HG03039 (cell line): Measurements from ENCODE around the gene SGCD.
A peak's percentile ranks its signal among the peaks of the same experiment; 100 is the strongest.

Experiments
- ATAC-seq: cut with Tn5 transposase; IDR thresholded peaks from one replicate; pipeline ENCODE4 v1.9.1; 2021; ENCODE audit warnings: mild to moderate bottlenecking, moderate library complexity; ENCODE audit not compliant: unreplicated experiment

The SGCD gene

DNA sequence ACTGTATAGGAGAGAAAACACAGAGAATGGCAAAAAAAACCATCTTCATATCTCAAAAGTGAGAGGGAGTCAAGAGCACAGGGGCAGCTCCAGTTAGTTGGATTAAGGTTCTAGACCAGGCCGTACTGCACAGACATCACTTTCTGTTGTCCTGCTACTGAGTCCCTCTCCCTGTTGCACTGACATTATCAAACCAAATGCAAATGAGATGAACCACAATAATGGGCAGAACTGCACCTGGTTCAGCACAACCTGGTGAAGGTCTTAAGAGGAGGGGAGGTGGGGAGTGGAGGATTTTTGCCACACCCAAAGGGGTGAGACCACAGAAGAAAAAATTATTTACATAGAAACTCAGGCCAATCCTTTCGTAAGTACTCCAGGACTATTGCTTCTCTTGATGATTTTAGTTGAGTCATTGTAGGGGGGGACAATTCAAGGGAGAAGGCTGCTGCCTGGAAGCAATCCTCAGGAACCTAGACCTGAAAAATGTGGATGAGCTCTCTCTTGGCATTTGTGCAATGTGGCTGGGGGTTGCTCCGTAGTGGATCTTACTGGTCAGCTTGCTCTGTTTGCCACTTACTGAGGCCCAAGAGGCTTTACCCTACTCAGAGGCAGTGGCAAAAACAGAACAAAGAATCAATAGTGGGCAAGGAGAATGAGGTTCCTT lies 428.6 kb downstream of the SGCD start:
- ATAC-seq = no peak

DNA sequence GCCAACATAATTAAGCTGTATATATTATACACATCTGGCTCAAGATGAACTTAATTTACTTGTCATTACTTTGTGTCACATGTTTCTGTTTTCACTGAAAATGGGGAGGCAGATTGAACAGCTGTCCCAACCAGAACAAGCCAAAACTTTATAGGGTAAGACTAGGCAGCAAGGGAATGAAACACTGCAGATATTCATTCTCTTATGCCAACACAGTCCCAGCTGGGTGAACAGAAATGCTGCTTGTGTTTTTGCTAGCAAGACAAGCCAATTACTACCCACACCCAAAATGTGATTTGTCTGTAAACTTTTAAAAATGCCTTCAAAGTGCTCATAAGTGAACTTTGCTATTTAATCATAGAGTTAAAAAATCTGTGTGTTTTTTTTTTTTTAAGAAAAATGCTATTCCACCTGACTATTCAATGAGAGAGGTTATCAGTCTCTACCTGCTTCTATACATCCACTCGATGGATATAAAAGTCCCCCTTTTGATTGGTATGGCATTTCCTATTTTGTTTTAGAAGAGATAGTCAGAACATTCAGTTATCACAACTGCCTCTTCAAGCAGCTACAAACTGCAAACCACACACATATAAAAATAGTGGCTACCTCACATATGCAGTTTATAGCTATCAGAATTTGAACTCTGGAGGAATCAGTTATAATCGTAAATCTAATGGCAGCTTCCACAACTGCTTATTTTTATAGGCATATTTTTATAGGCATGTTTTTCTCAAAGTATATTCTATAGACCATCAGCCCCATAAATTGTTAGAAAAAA lies 431.2 kb downstream of the SGCD start:
- ATAC-seq = no peak

DNA sequence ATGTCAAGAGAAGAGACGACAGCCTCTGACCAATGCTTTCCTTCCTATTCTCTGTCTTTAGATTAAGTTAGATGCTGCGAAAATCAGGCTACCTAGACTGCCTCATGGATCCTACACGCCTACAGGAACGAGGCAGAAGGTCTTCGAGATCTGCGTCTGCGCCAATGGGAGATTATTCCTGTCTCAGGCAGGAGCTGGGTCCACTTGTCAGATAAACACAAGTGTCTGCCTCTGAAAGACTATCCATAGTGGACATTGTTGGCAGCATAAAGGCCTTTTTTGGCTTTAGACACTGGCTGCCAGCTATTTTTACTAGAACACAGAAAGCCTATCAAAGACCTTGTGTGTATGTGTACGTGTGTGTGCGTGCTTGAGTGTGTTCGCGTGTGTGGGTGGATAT lies 432.2 kb downstream of the SGCD start:
- ATAC-seq = no peak

GRCh38 chr5:156762771-156763170 lies 435.8 kb downstream of the SGCD start:
- no peak for ATAC-seq

DNA sequence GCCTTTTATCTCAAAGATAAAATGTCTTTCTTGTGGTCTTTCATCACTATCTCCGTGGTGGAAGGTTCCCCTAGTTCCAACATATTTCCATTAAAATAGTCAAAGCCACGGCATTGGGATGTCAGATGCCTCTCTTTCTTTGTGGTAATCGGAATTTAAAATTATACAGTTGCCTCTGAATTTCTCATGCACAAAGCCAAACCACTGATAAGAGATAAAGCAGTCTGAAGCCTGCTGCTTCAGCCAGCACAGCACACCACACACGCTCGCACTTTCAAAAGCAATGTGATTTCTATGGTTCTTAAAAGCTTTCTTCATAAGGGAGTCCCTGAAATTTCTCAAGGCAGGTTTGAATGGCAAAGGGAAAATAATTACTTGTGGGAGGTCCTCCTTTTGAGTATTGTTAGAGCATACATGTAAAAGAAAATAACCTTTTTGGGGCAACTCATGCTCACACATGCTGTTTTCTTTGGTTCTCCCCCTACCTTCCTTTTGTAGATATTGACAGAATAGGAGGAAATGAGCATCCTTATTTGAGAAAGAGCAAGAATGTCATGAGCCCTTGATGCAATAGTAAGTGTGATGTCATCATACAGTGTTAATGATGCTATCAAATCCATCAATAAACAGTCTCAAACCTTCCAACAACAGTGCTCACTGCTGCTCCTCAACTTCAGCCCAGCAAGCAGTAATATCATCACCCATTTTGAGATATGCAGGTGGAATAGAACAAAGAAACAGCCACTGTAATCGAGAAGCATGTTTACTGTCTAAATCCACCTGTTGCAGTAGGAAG lies 437.4 kb downstream of the SGCD start:
- ATAC-seq = no peak

- no peak for ATAC-seq
Observed at GRCh38 chr5:156774273-156774672, 447.3 kb downstream of the SGCD start.

DNA sequence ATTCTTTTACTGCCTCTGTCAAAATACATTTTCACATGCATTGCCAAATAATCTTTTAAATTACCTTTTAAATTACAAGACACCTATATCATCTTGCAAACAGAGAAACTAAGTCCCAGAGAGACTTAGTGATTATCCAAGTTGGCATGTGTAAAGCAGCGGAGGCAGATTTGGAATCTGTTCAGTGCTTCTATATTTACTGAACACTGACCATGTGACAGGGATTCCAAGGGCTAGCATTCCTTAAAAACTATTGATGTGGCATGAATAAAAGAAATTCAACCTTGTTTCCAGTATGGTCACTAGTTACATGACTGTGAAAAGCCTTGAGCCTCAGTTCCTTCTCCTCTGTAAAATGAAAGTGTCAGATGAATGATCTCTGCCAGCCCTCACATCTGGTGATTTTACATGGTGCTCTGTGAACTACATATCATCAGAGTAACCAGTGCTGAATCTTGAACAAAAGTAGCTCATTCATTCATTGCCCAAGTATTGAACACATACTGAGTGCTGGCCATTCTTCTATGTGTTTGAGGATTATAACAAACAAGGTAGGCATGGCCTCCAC lies 451.3 kb downstream of the SGCD start:
- ATAC-seq = no peak

- no peak for ATAC-seq
Observed at GRCh38 chr5:156778752-156779151, 451.8 kb downstream of the SGCD start.

DNA sequence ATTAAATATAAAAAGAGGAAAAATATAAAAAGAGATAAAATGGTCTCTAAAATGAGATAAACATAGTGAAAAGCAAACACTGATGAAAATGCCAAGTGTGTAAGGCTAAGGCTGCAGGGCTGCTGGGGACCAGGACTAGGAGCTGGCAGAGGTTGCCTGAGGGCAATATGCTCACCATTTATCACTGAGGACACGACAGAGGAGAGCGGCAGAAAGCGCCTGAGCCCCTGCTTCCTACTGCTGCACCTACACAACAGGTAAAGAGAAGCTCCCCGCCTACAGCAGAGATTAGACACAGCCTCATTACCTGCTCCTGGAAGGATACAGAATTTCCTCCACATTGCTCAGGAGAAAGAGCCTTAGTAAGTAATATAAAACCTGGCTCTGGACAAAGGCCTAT lies 452.5 kb downstream of the SGCD start:
- ATAC-seq = no peak

DNA sequence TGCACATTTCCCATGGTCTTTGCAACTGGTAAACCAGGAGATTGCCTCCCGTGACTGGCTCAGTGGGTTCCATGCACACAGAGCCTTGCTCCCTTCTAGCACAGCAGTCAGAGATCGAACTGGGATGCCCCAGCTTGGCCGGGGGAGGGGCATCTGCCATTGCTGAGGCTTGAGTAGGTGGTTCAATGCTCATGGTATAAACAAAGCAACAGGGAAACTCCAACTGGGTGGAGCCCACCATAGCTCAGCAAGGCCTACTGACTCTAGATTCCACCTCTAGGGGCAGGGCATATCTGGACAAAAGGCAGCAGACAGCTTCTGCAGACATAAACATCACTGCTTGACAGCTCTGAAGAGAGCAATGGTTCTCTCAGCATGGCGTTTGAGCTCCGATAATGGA lies 456.1 kb downstream of the SGCD start:
- no peak for ATAC-seq

DNA sequence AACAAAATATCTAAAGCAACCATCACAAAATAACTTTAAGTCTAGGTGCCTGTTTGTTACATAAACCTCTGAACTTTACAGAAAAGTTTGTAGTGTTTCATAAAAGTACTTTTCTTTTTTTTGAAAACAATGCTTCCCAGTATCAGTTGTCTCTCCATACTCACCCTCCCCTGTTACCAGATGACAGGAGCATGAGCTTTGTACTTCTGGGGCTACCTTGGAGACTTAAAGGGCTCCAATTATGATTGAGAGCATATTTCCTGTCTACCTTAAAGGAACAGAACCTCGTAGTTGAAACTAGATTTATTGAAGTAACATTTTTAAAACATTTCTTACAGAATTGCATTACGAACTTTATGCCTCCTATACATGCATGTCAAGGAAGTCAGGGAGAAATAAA lies 467.7 kb downstream of the SGCD start:
- no peak for ATAC-seq

DNA sequence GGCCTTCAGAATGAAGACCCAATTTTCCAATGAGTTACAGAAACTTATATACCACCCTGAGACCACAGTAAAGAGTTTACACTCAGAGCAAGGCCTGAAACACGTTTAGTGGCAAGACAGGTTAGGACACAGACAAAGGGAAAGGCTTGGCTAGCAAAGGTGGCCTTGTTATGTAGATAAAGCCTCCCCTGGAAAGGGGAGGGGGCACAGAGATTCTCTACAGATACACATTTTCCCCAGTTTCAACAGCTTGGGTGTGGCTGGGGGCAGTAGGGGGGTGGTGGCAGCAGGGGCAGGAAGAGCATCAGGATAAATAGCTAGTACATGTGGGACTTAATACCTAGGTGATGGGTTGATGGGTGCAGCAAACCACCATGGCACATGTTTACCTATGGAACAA lies 471.2 kb downstream of the SGCD start:
- ATAC-seq = no peak

DNA sequence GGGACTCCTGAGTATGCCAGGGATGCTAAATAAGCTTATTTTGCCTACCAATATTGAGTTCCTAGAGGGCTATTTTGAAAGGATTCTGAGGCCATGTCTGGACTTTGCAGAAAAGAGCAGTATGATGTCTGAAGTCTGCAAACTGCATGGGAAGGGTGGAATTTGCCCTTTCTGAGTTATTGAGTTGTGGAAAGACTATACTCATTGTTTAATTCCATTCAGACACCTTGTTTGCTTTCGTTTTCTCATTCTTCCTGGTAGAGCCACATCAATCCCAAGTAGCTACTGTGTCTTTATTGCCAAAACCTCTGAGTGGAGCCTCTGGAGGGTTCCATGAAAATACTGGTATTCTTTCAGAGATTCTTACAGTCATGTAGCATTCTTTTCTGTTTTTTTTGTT lies 472.2 kb downstream of the SGCD start:
- no peak for ATAC-seq

DNA sequence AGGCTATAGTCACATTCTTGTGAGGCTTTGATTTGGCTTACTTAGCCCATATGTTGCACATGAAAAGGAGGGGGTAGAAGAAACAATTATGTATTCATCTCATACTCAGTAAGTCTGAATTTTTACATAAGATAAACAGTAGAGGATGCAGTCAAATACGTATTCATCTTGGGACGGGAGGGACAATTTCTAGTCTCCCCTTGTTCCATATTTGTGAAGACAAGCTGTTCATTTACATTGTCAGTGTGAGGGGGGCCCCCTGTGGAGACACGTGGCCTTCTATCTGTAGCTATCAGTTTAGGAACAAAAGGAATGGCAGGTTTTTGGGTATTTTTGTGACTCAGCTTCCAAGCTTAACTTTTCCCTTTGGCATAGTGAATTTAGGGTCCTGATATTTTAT lies 474.0 kb downstream of the SGCD start:
- ATAC-seq = no peak

- no peak for ATAC-seq
Observed at GRCh38 chr5:156802501-156802900, 475.5 kb downstream of the SGCD start.

- ATAC-seq = no peak
Observed at GRCh38 chr5:156803404-156803803, 476.4 kb downstream of the SGCD start.

GRCh38 chr5:156812959-156813358 lies 486.0 kb downstream of the SGCD start:
- ATAC-seq = no peak

DNA sequence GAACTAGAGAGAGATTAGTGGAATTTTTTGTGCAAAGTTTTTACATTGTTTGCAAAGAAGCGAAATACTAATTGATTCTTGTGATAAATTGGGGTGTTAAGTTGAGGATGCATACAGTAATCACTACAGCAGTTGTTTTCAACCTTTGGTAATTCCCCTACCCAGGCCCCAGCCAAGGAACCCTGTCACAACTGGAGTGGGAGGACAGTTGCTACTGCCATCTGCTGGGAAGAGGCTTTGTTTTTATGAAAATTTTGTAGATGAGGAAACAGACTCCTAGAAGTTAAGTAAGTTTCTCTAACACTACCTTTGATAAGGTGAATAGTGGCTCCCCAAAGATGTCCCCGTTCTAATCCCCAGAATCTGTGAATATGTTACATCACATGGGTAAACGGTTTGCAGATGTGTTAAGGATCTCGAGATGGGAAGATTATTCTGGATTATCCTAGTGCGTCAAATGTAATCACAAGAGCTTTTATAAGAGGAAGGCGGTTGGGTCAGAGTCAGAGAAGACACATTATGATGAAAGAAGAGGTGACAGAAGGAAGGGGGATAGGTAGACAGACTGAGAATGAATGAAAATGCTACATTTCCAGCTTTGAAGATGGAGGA lies 489.1 kb downstream of the SGCD start:
- peak; percentile 74 for ATAC-seq
